SIG-M5 treated with dmso at 0.1 percent for 504 hours (cell line): Measurements from ENCODE around the gene KAZN.
"Not testable (repeated sequence)": the region's sequence is repeated elsewhere in the genome, so short reads cannot be mapped to it uniquely, and the experiment has no call there.

Experiments used
- DNase-seq: peaks from one replicate; lab custom pipeline; 2025; ENCODE audit not compliant: unreplicated experiment; lab: John Stamatoyannopoulos, UW

The KAZN gene

GRCh38 chr1:15117671-15118325 lies 519.3 kb downstream of the KAZN start:
- no peak for DNase-seq

GRCh38 chr1:15118579-15118978 lies 520.1 kb downstream of the KAZN start:
- no peak for DNase-seq

- DNase-seq, result no peak
These were observed 521.9 kb downstream of the KAZN start for GRCh38 chr1:15120251-15120945.

- DNase-seq, result no peak
These were observed 523.8 kb downstream of the KAZN start for GRCh38 chr1:15122331-15122730.

- DNase-seq, result no peak
These were observed 524.8 kb downstream of the KAZN start for GRCh38 chr1:15123270-15123669.

GRCh38 chr1:15123925-15124324 lies 525.4 kb downstream of the KAZN start:
- no peak for DNase-seq

- no peak for DNase-seq
These were observed 526.0 kb downstream of the KAZN start for GRCh38 chr1:15124362-15125100.

- DNase-seq, result no peak
These were observed 526.7 kb downstream of the KAZN start for GRCh38 chr1:15125101-15125745.

GRCh38 chr1:15128077-15128476 lies 529.6 kb downstream of the KAZN start:
- no peak for DNase-seq

- DNase-seq, result peak; percentile 15
These were observed 530.2 kb downstream of the KAZN start for GRCh38 chr1:15128520-15129313.

GRCh38 chr1:15129944-15130343 lies 531.5 kb downstream of the KAZN start:
- DNase-seq, result no peak

GRCh38 chr1:15130607-15131006 lies 532.1 kb downstream of the KAZN start:
- DNase-seq, result no peak

- DNase-seq, result no peak
These were observed 534.5 kb downstream of the KAZN start for GRCh38 chr1:15132965-15133364.

- no peak for DNase-seq
These were observed 535.8 kb downstream of the KAZN start for GRCh38 chr1:15134285-15134684.

- not testable (repeated sequence) for DNase-seq
These were observed 537.1 kb downstream of the KAZN start for GRCh38 chr1:15135604-15136003.

GRCh38 chr1:15137809-15138208 lies 539.3 kb downstream of the KAZN start:
- no peak for DNase-seq

- no peak for DNase-seq
These were observed 541.3 kb downstream of the KAZN start for GRCh38 chr1:15139654-15140350.

- DNase-seq, result no peak
These were observed 543.6 kb downstream of the KAZN start for GRCh38 chr1:15141935-15142539.

- no peak for DNase-seq
These were observed 546.8 kb downstream of the KAZN start for GRCh38 chr1:15145327-15145726.
